HEK293 (cell line): ENCODE measurements around the gene GJA1.
A peak's percentile ranks its signal among the peaks of the same experiment; 100 is the strongest.

Source experiments
- CTCF ChIA-PET: fragments of 350-600 bp; formaldehyde crosslinking; extraction: SDS; loops from one replicate; lab custom pipeline; 2021; ENCODE audit warnings: antibody characterized with exemption; lab: Yijun Ruan, JAX
- POLR2A ChIA-PET: fragments of 300-600 bp; formaldehyde crosslinking; extraction: SDS; loops from one replicate; lab custom pipeline; 2020; ENCODE audit warnings: antibody characterized with exemption, inconsistent platforms; lab: Yijun Ruan, JAX
- H3K27ac ChIP-seq: fragments of 200-500 bp; sonication (Bioruptor generic); 2 replicates; pipeline ENCODE4 v1.5.1; 2014; ENCODE audit warnings: low read depth, low read length, control low read depth, inconsistent platforms; ENCODE audit errors: extremely low read depth
- H3K36me3 ChIP-seq, 2 experiments: fragments of 200-500 bp in 1 of 2; sonication (Bioruptor generic) in 1 of 2; 1 replicate in 1 of 2; 2 replicates in 1 of 2; pipeline ENCODE4 v1.5.1; 2014 to 2017; ENCODE audit warnings: inconsistent platforms in 2 of 2, low read length in 2 of 2; ENCODE audit not compliant: control insufficient read depth in 2 of 2, insufficient read depth in 1 of 2
- H3K4me1 ChIP-seq: fragments of 200-500 bp; sonication (Bioruptor generic); 2 replicates; pipeline ENCODE4 v1.5.1; 2014; ENCODE audit warnings: mild to moderate bottlenecking, low read length, inconsistent platforms; ENCODE audit not compliant: control insufficient read depth, insufficient read depth
- H3K4me3 ChIP-seq: 2 replicates; pipeline ENCODE4 v1.5.1; 2011; ENCODE audit warnings: low read depth, mild to moderate bottlenecking, control low read depth, low read length, moderate library complexity
- H3K9me3 ChIP-seq: fragments of 200-500 bp; sonication (Bioruptor generic); 2 replicates; pipeline ENCODE4 v1.5.1; 2014; ENCODE audit warnings: low read depth, low read length, inconsistent platforms; ENCODE audit not compliant: control insufficient read depth, insufficient read depth
- BCL11A ChIP-seq: fragments of 450-650 bp; formaldehyde crosslinking; IDR thresholded peaks from 2 replicates; pipeline ENCODE4 v1.5.1; 2016; ENCODE audit warnings: low read depth, missing biosample characterization, missing genetic modification characterization
- OSR2 ChIP-seq: fragments of 450-650 bp; formaldehyde crosslinking; IDR thresholded peaks from 2 replicates; pipeline ENCODE4 v1.5.1; 2016; ENCODE audit warnings: missing biosample characterization, missing genetic modification characterization
- PRDM10 ChIP-seq: fragments of 450-650 bp; formaldehyde crosslinking; IDR thresholded peaks from 2 replicates; pipeline ENCODE4 v1.5.1; 2016; ENCODE audit warnings: missing biosample characterization, missing genetic modification characterization
- PRDM4 ChIP-seq: fragments of 450-650 bp; formaldehyde crosslinking; IDR thresholded peaks from 2 replicates; pipeline ENCODE4 v1.5.1; 2017; ENCODE audit warnings: missing biosample characterization, missing genetic modification characterization
- SALL2 ChIP-seq: fragments of 450-650 bp; formaldehyde crosslinking; IDR thresholded peaks from 2 replicates; pipeline ENCODE4 v1.5.0; 2017; ENCODE audit warnings: missing biosample characterization, mild to moderate bottlenecking, missing genetic modification characterization, borderline replicate concordance
- SETDB1 ChIP-seq: IDR thresholded peaks from one replicate; pipeline ENCODE4 v1.6.1; 2017; ENCODE audit warnings: mild to moderate bottlenecking, low read length, moderate library complexity, mixed read lengths; ENCODE audit not compliant: insufficient read length
- ZEB2 ChIP-seq: fragments of 450-650 bp; formaldehyde crosslinking; IDR thresholded peaks from 2 replicates; pipeline ENCODE4 v1.5.1; 2016; ENCODE audit warnings: missing biosample characterization, missing genetic modification characterization
- ZNF175 ChIP-seq: fragments of 450-650 bp; formaldehyde crosslinking; IDR thresholded peaks from 2 replicates; pipeline ENCODE4 v1.5.1; 2016; ENCODE audit warnings: missing biosample characterization, missing genetic modification characterization
- ZNF211 ChIP-seq: fragments of 450-650 bp; formaldehyde crosslinking; IDR thresholded peaks from 2 replicates; pipeline ENCODE4 v1.5.1; 2016; ENCODE audit warnings: low read depth, missing biosample characterization, missing genetic modification characterization
- ZNF510 ChIP-seq: fragments of 450-650 bp; formaldehyde crosslinking; IDR thresholded peaks from 2 replicates; pipeline ENCODE4 v1.5.1; 2018; ENCODE audit warnings: mild to moderate bottlenecking, missing genetic modification characterization, missing biosample characterization; ENCODE audit not compliant: insufficient replicate concordance
- ZNF544 ChIP-seq: fragments of 450-650 bp; formaldehyde crosslinking; IDR thresholded peaks from 2 replicates; pipeline ENCODE4 v1.5.0; 2017; ENCODE audit warnings: missing biosample characterization, missing genetic modification characterization
- ZNF768 ChIP-seq: fragments of 450-650 bp; formaldehyde crosslinking; IDR thresholded peaks from 2 replicates; pipeline ENCODE4 v1.5.1; 2018; ENCODE audit warnings: missing biosample characterization, mild to moderate bottlenecking, missing genetic modification characterization
- ZNF785 ChIP-seq: fragments of 450-650 bp; formaldehyde crosslinking; IDR thresholded peaks from 2 replicates; pipeline ENCODE4 v1.5.1; 2016; ENCODE audit warnings: missing biosample characterization, missing genetic modification characterization
- ZNF791 ChIP-seq: fragments of 450-650 bp; formaldehyde crosslinking; IDR thresholded peaks from 2 replicates; pipeline ENCODE4 v1.5.1; 2016; ENCODE audit warnings: missing biosample characterization, missing genetic modification characterization
- ZNF837 ChIP-seq: fragments of 450-650 bp; formaldehyde crosslinking; IDR thresholded peaks from 2 replicates; pipeline ENCODE4 v1.5.1; 2016; ENCODE audit warnings: missing biosample characterization, missing genetic modification characterization
- ZNF843 ChIP-seq: fragments of 450-650 bp; formaldehyde crosslinking; IDR thresholded peaks from 2 replicates; pipeline ENCODE4 v1.5.1; 2016; ENCODE audit warnings: missing biosample characterization, missing genetic modification characterization
- ZSCAN16 ChIP-seq: fragments of 450-650 bp; formaldehyde crosslinking; IDR thresholded peaks from 2 replicates; pipeline ENCODE4 v1.5.1; 2016; ENCODE audit warnings: missing biosample characterization, missing genetic modification characterization
- ZSCAN23 ChIP-seq: fragments of 450-650 bp; formaldehyde crosslinking; IDR thresholded peaks from 2 replicates; pipeline ENCODE4 v1.5.1; 2016; ENCODE audit warnings: missing biosample characterization, missing genetic modification characterization
- TF ChIP-seq, protein P1 (sequence below): fragments of 450-650 bp; formaldehyde crosslinking; IDR thresholded peaks from 2 replicates; pipeline ENCODE4 v1.5.1; 2016; ENCODE audit warnings: missing biosample characterization, missing genetic modification characterization
- TF ChIP-seq, protein P2 (sequence below): fragments of 450-650 bp; formaldehyde crosslinking; IDR thresholded peaks from 2 replicates; pipeline ENCODE4 v1.5.1; 2016; ENCODE audit warnings: missing biosample characterization, missing genetic modification characterization
- TF ChIP-seq, protein P3 (sequence below): fragments of 450-650 bp; formaldehyde crosslinking; IDR thresholded peaks from 2 replicates; pipeline ENCODE4 v1.5.1; 2017; ENCODE audit warnings: missing biosample characterization, missing genetic modification characterization
- TF ChIP-seq, protein P4 (sequence below): fragments of 450-650 bp; formaldehyde crosslinking; IDR thresholded peaks from 2 replicates; pipeline ENCODE4 v1.5.1; 2016; ENCODE audit warnings: missing biosample characterization, missing genetic modification characterization

Gene GJA1

GRCh38 chr6:121426686-121427085, 8.8 kb upstream of the GJA1 start:
- H3K36me3 ChIP-seq = no peaks in the 10 kb centered on the region
- ChIA-PET POLR2A (interaction anchor here (1.1 kb wide), 1 partner anchor 10 kb away, joined by 3 read pairs; no protein-coding TSS in a partner anchor), CTCF (interaction anchor here (0.6 to 1.1 kb wide), 2 partner anchors 421 to 611 kb away, joined by 3 to 5 read pairs; no protein-coding TSS in a partner anchor)
- H3K4me3 ChIP-seq = no peak overlapping the region
- no peaks in the 10 kb centered on the region for H3K4me1 ChIP-seq
- H3K27ac ChIP-seq = no peak overlapping the region
- no peaks in the 10 kb centered on the region for H3K9me3 ChIP-seq
- TF ChIP-seq ZNF544 (no peak), ZNF768 (tag by site-specific recombination) (no peak), ZNF791 (tag by site-specific recombination) (no peak), ZSCAN23 (no peak), ZNF843 (0 out of 2 replicates have a peak, but pooled peaks have one; percentile 47), ZNF510 (tag by site-specific recombination) (no peak), PRDM10 (no peak), ZNF785 (tag by site-specific recombination) (no peak), ZNF175 (tag by site-specific recombination) (no peak), SETDB1 (peak; percentile 9), OSR2 (tag by site-specific recombination) (peak; percentile 26; the same call in 1 of the 2 replicates), PRDM4 (tag by site-specific recombination) (no peak), ZNF837 (tag by site-specific recombination) (no peak), ZSCAN16 (no peak), SALL2 (tag by site-specific recombination) (no peak), ZEB2 (no peak), ZNF211 (tag by site-specific recombination) (no peak), BCL11A (tag by site-specific recombination) (no peak)
- TF ChIP-seq, protein P1, sequence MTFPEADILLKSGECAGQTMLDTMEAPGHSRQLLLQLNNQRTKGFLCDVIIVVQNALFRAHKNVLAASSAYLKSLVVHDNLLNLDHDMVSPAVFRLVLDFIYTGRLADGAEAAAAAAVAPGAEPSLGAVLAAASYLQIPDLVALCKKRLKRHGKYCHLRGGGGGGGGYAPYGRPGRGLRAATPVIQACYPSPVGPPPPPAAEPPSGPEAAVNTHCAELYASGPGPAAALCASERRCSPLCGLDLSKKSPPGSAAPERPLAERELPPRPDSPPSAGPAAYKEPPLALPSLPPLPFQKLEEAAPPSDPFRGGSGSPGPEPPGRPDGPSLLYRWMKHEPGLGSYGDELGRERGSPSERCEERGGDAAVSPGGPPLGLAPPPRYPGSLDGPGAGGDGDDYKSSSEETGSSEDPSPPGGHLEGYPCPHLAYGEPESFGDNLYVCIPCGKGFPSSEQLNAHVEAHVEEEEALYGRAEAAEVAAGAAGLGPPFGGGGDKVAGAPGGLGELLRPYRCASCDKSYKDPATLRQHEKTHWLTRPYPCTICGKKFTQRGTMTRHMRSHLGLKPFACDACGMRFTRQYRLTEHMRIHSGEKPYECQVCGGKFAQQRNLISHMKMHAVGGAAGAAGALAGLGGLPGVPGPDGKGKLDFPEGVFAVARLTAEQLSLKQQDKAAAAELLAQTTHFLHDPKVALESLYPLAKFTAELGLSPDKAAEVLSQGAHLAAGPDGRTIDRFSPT (tag by site-specific recombination) = no peak
- TF ChIP-seq, protein P2, sequence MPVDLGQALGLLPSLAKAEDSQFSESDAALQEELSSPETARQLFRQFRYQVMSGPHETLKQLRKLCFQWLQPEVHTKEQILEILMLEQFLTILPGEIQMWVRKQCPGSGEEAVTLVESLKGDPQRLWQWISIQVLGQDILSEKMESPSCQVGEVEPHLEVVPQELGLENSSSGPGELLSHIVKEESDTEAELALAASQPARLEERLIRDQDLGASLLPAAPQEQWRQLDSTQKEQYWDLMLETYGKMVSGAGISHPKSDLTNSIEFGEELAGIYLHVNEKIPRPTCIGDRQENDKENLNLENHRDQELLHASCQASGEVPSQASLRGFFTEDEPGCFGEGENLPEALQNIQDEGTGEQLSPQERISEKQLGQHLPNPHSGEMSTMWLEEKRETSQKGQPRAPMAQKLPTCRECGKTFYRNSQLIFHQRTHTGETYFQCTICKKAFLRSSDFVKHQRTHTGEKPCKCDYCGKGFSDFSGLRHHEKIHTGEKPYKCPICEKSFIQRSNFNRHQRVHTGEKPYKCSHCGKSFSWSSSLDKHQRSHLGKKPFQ (tag by site-specific recombination) = no peak
- TF ChIP-seq, protein P3, sequence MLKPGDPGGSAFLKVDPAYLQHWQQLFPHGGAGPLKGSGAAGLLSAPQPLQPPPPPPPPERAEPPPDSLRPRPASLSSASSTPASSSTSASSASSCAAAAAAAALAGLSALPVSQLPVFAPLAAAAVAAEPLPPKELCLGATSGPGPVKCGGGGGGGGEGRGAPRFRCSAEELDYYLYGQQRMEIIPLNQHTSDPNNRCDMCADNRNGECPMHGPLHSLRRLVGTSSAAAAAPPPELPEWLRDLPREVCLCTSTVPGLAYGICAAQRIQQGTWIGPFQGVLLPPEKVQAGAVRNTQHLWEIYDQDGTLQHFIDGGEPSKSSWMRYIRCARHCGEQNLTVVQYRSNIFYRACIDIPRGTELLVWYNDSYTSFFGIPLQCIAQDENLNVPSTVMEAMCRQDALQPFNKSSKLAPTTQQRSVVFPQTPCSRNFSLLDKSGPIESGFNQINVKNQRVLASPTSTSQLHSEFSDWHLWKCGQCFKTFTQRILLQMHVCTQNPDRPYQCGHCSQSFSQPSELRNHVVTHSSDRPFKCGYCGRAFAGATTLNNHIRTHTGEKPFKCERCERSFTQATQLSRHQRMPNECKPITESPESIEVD (tag by site-specific recombination) = peak; percentile 80
- TF ChIP-seq, protein P4, sequence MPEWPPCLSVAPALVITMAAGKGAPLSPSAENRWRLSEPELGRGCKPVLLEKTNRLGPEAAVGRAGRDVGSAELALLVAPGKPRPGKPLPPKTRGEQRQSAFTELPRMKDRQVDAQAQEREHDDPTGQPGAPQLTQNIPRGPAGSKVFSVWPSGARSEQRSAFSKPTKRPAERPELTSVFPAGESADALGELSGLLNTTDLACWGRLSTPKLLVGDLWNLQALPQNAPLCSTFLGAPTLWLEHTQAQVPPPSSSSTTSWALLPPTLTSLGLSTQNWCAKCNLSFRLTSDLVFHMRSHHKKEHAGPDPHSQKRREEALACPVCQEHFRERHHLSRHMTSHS (tag by site-specific recombination) = no peak
